ENCODE measurements around the gene GABRB1.

GABRB1 gene

DNA sequence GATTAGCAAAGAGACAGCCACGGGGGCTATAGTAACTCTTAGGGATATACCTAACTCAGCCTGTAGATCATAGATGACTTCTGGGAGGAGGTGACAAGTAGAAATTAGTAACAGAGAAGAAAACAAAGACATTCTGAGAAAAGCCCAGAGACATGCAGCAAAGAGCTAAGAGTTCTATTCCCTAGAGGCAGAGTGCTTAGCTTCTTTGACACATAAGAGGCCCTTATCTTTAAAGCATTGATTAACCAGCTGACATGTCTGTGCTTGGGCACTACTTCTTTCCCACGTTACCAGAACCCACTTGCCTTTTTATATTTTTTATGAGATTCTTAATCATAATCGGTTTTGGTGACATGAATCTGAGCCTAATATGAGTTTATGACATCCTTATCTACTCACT lies 179.5 kb downstream of the GABRB1 start:
- no peak for DNase-seq (ENCODE audit: low read depth in 3 of 3)

DNA sequence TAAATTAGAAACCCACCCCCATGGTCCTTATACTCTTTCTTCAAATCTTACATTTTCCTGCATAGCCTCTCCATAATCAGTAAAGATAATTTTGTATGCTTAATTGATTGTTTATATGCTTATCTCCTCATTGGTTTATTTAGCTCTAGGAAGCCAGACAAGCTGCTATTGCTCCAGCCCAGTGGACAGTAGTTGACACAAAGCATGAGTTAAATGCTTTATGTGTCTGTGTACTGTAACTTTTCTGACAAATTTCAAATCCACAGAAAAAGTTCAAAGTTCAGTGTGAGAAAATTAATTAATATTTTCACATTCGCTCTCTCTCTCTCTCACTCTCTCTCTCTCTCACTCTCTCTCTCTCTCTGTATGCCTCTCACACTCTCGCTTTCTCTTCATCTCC lies 181.7 kb downstream of the GABRB1 start:
- no peak for DNase-seq (ENCODE audit: low read depth in 3 of 3)

DNA sequence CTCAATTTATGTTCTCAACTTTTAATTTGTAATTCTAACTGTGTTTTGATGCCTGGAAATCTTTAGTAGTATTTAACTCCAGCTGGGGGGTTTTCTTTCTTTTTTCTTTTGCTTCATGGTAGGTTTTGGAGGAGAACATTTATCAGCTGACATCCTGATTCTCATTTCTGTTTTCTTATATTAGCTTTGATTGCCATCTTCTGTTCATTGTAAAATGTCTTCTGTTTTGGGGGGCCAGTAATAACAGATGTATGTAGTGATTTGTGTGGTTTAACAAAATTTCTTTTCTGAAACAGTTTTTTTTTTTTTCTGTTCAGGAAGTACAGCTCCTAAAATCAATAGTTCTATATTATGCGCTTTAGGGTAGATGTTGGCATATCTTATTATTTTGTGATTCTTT lies 182.2 kb downstream of the GABRB1 start:
- DNase-seq (ENCODE audit: low read depth in 3 of 3): no peak

DNA sequence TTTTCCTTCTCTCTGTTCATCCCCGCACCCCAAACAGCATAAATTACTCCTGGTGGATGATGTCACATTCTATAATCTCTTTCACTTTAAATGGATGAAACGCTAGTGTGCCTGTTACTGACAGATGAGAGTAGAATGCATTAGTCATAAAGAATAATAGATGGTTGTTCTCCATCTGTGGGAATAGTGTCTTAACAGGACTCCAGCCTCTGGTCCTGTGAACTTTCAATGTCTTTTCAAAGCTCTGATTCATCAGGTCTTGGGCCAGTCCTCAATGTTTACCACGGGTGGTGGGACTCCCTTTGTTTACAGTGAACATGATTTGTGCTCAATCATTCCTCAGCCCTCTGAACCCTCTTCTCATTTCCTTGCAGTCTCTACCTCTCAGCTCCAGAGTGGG lies 182.6 kb downstream of the GABRB1 start:
- DNase-seq (ENCODE audit: low read depth in 3 of 3): no peak

DNA sequence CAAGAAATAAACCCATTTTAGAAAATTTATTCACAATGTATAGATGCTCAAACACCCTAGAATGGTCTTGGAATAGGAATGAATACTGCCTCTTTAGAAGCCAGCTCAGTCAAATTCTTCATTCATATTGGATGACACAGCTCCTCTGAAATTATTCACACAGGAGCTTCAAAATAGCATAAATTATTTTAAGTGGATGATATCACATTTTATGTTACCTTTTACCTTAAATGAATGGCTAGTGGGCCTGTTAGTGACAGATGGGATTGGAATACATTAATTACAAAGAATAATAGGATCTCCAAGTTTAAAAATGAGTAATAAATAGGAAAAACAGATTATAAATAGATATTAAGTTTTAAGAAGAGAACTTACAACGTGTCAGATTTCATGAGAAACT lies 184.4 kb downstream of the GABRB1 start:
- no peak for DNase-seq (ENCODE audit: low read depth in 3 of 3)

DNA sequence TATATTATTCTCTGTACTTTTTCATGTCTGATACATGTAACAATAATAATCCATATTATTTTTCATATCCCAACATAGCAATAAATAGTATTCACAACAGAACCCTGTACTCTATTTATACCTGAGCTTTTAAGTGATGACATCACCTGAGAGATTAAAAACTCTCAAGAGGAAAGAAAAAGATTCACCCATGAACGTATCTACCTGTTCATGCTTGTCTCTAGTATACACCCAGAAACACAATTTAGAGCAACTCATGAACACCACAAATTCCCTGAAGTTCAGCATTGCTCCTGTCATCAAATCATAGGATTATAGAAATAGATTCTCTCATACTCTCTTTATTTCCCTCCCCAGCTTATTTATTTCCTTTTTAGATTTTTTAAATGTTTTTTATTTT lies 185.9 kb downstream of the GABRB1 start:
- DNase-seq (ENCODE audit: low read depth in 3 of 3): no peak

DNA sequence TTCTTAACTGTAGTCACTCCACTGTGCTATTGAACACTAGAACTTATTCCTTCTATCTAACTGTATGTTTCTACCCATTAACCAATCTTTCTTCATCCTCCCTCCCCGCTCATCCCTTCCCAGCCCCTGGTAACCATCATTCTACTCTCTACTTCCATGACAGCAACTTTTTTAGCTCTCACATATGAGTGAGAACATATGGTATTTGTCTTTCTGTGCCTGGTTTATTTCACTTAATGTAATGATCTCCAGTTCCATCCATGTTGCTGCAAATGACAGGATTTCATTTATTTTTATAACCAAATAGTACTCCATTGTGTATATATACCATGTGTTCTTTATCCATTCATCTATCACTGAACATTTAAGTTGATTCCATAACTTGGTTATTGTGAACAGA lies 186.5 kb downstream of the GABRB1 start:
- DNase-seq (ENCODE audit: low read depth in 3 of 3): no peak

DNA sequence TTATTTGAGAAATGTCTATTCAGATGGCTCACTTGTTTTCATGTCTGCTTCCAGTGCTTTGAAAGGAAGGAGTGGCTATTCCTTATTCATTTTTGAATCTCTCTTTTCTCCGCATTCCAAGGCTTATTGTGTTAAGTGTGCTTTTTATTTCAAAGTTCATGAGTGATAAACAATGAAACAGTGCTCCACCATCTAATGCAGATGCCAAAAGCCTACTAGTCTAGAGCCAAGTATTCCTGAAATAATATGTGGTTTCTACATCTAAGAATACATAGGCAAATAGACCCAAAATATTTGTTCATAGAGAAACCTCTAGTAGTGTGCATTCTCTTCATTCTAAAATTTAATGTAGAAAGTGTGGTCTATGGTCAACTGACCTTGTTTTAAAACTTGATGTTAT lies 187.3 kb downstream of the GABRB1 start:
- no peak for DNase-seq (ENCODE audit: low read depth in 3 of 3)

DNA sequence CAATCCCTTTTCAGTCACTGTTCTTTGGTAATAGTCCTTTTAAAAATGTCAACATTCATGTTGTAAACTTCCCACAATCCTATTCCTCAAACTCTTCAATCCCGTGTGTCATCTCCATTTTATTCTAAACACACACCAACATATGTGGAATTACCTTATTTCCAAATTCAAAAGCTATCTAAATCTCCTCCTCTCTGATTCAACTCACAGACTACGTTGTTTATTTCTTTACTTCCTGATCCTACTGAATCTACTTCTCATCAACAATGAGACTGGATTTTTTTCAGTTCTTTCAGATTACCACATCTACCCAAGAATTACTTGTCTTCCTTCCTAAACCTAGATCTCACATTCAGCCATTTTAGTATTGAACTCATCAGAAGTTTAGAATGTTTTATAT lies 188.2 kb downstream of the GABRB1 start:
- no peak for DNase-seq (ENCODE audit: low read depth in 3 of 3)

DNA sequence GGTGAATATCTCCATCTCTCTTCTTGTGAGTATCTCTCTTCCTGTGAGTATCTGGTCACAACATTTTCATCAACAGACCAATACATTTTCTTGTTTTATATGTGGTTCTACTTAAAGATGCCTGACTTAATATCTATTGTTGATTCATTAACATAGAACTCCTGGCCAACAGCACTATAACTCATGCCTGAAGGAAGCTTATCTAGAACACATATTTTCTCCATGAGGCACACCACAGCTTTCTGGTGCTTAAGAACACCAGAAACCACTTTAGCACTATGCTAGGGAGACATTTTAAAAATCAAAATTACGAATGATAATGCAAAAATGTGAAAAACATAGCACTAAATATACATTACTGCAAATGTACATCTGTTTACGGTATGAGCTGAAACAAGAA lies 190.4 kb downstream of the GABRB1 start:
- no peak for DNase-seq (ENCODE audit: low read depth in 3 of 3)

DNA sequence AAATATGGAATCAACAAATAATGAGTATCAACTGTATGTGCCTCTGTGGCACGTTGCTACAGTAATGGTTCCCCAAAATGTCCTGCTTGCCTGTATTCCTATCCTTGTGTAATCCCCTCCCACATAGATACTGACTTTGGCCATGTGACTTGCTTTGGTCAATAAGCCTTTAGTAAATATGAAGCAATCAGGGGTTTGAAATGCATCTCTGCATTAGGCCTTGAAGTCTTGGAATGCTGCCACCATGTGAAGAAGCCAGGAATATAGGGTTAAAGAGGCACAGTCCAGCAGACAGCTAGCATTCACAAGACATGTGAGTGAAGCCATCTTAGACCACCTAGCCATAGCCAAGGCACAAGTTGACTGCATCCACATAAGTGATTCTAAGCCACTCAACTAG lies 190.9 kb downstream of the GABRB1 start:
- no peak for DNase-seq (ENCODE audit: low read depth in 3 of 3)

DNA sequence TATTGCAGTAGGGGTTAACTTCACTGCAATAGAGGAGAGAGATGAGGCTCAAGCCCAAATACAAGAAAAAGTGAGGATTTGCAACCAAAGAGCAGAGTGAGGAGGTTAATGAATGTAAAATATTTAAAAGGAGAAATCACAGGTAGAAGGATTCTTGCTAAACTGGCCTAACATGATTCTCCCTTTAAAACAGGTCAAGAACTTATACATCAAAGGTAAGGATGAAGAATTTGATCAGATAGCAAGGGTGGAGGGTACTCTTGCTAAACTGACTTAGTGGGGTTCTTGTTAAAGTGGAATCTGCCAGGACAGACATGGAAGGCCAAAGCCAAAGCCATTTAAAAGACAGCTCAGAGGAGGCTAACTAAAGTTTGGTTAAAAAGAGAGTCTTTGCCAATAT lies 193.0 kb downstream of the GABRB1 start:
- DNase-seq (ENCODE audit: low read depth in 3 of 3): no peak

DNA sequence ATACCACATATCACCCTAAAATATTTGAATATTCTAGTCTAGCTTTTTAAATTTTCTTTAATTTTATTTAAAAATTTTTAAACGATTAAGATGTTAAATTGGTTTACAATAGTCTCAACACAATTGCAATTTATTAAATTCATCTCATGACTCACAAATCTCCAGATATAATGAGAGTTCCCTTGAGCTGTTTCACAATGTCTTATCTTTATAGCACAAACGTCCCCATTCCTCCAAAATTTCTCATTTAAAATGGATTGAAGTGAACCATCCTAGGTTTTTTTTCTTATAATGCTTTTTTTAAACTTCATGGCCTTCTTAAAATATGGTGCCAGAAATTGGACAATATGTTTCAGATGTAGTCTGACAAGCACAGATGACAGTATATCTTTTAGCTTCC lies 204.4 kb downstream of the GABRB1 start:
- DNase-seq (ENCODE audit: low read depth in 3 of 3): no peak

DNA sequence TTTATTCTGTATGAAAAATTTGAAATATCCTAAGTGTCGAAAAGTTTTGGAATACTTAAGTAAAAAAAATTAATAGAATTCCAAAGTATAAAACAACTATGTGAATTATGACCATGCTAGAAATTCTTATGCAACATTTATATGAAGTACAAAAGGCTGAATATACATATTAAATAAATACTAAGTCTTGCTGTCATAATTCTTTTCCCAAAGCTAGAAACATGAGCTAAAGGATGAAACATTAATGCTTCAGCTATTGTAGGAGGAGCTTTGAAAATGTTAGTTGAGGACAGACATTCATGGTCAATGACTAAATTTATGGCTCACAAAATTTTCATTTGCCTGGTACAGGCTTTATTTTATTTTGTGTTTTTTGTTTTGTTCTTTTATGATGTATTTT lies 207.3 kb downstream of the GABRB1 start:
- DNase-seq (ENCODE audit: low read depth in 3 of 3): no peak

DNA sequence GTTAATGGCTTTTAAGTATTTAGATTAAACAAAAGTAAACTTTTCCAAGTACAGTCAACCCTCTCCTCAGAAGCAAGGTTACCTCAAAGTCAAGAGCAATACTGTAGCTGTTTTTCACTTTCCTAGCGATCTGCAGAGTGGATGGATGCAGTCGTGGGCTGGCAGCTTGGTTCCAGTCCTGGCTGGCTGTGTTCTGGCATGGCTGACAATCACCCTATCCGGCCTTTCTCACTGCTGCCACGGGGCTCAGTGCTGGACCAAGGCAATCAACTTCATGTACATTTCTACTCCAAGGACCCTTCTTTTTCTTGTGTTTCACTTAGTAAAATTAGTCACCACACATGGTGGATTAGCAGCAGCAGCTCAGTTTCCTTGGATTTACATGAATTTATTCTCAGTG lies 208.3 kb downstream of the GABRB1 start:
- no peak for DNase-seq (ENCODE audit: low read depth in 3 of 3)

DNA sequence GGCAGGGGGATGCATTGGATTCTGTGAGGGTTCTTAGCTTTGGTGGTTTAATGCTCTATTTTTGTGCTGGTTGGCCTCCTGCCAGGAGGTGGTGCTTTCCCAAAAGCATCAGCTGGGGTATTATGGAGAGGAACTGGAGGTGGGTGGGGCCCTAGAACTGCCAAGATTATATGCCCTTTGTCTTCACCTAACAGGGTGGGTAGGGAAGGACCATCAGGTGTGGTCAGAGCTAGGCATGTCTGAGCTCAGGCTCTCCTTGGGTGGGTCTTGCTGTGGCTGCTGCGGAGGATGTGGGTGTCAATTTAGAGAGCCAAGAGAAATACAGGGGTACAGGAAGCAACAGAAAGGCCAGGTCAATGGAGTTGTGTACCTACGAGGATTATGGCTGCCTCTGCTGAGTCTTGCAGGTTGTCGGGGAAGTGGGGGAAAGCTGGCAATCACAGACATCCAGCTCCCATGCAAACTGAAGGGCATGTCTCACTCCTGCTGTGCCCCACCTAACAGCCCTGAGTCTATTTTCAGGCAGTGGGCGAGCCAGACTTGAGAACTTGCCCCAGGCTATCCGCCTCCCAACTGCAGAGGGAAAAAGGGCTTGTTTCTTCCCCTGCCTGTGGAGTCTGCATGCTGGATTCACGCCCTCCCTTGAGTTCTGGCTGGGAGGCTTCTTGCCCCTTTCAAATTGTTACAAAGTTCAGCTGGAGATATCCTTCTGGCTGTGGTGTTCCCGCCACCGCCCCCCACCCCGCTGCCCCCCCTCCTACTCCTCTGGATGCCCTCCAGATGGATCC lies 220.2 kb downstream of the GABRB1 start:
- no peak for DNase-seq (ENCODE audit: low read depth in 3 of 3)

DNA sequence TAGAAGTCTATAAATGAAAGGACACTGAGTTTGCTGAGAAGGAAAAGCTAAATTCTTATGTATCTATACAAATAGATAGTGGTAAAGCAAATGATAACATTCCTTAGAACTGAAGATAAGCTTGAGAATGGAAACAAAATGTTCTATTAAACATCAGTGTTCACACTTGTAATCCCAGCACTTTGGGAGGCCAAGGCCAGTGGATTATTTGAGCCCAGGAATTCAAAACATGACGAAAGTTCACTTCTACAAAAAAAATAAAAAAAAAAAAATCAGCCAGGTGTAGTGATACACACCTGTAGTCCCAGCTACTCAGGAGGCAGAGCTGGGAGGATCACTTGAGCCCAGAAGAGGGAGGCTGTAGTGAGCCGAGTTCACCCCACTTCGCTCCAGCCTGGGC lies 232.4 kb downstream of the GABRB1 start:
- DNase-seq (ENCODE audit: low read depth in 3 of 3): no peak

DNA sequence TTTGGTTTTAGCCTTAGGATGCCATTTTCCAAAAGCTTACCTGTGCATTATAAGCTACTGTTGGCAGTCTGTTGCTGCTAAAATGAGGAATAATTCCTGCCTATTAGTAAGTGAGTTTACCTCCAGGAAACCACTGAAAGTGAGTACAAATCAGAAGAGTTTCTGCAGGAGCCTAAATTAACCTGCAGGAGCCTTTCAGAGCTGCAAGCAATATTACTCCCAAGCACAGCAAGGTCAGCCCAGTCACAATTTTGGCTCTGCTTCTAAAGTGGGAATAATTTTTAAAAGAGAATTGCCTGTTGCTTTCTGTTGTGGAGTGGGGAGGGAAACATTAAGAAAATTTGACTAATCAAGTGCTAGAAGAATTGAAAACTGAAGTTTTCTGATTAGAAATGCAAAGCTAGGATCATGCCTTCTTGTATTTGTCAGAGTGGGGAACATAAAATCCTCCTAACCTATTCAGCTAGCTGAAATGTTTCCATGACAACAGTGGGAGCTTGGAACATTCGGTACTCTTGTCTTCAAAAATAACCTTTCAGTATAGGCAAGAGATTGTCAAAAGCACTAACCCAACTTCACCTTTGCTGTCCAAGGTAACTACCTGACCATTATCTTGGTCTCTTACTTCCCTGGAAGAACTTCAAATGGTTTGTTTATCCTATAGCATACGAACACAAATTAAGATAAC lies 239.0 kb downstream of the GABRB1 start:
- no peak for DNase-seq (ENCODE audit: low read depth in 3 of 3)

DNA sequence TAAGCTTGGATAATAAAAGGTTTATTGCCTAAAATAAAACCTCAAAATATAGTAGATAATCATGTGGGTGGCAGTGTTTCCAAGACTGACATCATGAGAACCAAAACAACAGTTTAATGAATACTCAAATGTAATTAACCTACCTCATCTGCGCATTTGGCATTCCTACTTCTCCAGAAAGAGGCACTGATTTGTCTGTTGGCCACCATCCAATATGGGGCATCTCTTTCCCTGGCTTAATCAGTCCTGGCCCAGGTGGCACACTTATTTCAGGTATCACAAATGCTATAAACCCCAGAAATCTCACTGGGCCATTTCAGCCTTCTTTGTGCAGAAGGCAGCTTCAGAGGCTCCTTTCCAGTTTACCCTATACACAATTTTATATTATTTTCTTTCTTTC lies 239.9 kb downstream of the GABRB1 start:
- DNase-seq (ENCODE audit: low read depth in 3 of 3): no peak

DNA sequence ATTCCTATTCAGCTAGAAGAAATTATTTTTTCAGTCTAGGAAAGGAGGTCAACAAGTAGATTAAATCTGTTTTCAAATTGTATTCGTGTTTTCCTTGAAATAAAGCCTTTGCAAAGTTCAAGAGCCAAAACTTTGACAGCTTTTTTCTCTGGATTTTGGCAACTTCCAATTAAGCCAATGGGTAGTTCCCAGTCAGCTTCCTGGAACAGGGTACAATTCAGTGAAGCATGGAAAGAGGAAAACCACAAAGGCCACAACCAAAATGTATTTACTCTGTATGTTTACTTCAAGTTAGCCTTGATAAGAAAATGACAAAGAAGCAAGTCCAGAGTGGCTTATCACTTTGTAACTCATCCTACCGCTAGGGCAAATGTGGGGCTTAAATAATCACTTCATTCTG lies 243.5 kb downstream of the GABRB1 start:
- DNase-seq (ENCODE audit: low read depth in 3 of 3): no peak

DNA sequence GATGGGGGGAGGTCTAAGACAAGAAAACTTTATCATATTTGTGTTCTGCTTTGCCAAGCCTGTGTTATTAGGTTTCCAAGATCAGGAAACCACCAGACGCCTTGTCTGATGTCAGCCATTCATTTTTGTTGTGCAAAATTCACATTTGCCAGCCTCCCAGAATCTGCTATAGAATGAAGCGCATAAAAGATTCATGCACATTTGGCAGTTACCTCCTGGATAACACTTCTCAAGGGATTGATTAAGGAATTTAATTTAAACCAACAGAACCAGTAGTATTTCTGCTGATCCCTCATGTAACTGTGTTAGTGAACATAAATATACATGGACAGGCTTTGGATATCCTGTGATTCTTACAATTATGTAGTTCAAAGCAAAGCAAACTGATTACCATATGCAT lies 244.2 kb downstream of the GABRB1 start:
- no peak for DNase-seq (ENCODE audit: low read depth in 3 of 3)

DNA sequence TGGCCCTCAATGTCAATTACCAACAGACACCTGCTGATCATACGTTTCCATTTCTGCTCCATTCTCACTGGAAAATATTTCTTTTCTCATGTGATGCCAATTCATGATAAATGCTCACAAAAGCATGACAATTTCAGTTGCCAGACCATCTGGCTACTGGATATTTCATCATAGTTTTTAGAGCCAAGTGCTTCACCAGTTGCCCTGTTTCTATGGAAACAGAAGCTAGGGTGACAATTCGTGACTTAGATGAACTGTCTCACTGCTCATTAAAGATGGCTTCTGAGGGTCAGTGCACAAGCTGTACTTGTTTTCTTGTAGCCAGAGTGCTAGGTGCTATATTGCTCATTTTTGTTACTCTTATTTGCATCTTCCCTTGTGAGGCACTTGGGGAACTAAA lies 247.3 kb downstream of the GABRB1 start:
- no peak for DNase-seq (ENCODE audit: low read depth in 3 of 3)

DNA sequence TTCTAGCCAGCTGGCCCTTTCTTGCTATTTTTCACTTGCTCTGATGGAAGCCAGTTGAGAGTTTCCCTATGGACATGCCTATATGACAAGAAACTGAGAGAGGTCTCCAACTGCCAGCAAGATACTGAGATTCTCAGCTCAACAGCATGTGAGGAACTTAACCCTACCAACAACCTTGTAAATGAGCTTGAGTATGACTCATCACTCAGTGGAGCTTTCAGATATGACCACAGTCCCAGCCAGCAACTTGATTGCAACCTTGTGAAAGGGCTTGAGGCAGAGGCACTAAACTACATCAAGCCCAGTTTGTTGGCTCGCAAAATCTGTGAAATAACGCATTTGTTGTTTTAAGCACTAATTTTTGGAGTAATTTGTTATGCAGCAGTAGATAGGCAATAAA lies 256.4 kb downstream of the GABRB1 start:
- DNase-seq (ENCODE audit: low read depth in 3 of 3): no peak

DNA sequence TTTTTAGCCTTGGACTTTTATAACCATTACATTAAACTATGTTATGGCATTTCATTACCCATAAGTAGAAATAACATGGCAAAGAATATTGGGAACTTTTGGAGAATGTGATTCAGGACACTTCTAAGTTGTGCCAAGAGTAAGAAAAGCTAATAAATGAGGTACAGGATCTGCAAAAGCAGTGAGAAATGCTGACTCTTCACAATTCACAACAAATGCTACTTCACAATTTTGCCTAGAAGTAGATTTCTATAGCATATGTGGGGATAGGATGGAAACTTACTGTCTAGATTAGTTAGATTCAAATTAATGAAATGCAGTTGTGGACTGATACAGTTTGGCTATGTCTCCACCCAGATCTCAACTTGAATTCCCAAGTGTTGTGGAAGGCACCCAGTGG lies 258.4 kb downstream of the GABRB1 start:
- DNase-seq (ENCODE audit: low read depth in 3 of 3): no peak

Measured in stimulated activated CD4-positive, alpha-beta T cell treated with anti-CD3 and anti-CD28 coated beads, TNF-alpha, amount 100 ng/mL, for 24 hours (primary cell).